Mammary epithelial cell (primary cell): ENCODE data around the gene NCMAP.
"Not testable (repeated sequence)": the region's sequence is repeated elsewhere in the genome, so short reads cannot be mapped to it uniquely, and the experiment has no call there.

Source experiments
- EZH2 ChIP-seq: IDR thresholded peaks from 2 replicates; pipeline ENCODE4 v1.6.1; 2012; ENCODE audit warnings: low read length, inconsistent platforms, borderline replicate concordance
- TF ChIP-seq, protein P1 (sequence below), 2 donors: IDR thresholded peaks in 1 of 2; conservative IDR thresholded peaks in 1 of 2; 2 replicates each; pipeline ENCODE4 v1.5.1; 2011 to 2012; ENCODE audit warnings: inconsistent platforms in 2 of 2, low read length in 2 of 2, mild to moderate bottlenecking in 2 of 2, control low read depth in 1 of 2, low read depth in 1 of 2; ENCODE audit not compliant: insufficient read depth in 1 of 2; ENCODE audit errors: extremely low read depth in 1 of 2

DNA sequence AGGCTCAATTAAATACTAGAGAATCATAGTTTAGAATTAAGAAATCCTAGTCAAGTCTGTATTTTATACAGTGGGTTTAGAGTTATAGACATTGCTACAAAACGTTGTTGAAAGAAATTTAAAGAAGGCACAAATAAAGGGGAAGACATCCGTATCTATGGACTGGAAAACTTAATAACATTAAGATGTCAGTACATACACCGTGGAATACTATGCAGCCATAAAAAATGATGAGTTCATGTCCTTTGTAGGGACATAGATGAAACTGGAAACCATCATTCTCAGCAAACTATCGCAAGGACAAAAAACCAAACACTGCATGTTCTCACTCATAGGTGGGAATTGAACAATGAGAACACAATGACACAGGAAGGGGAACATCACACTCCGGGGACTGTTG is 35.6 kb upstream of the NCMAP start:
- TF ChIP-seq, protein P1, sequence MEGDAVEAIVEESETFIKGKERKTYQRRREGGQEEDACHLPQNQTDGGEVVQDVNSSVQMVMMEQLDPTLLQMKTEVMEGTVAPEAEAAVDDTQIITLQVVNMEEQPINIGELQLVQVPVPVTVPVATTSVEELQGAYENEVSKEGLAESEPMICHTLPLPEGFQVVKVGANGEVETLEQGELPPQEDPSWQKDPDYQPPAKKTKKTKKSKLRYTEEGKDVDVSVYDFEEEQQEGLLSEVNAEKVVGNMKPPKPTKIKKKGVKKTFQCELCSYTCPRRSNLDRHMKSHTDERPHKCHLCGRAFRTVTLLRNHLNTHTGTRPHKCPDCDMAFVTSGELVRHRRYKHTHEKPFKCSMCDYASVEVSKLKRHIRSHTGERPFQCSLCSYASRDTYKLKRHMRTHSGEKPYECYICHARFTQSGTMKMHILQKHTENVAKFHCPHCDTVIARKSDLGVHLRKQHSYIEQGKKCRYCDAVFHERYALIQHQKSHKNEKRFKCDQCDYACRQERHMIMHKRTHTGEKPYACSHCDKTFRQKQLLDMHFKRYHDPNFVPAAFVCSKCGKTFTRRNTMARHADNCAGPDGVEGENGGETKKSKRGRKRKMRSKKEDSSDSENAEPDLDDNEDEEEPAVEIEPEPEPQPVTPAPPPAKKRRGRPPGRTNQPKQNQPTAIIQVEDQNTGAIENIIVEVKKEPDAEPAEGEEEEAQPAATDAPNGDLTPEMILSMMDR (conservative IDR thresholded peaks at IDR 0.05 in 1 of 2, IDR thresholded peaks at IDR 0.05 in 1 of 2; ENCODE audit: extremely low read depth in 1 of 2, insufficient read depth in 1 of 2, low read depth in 1 of 2, low read length in 2 of 2) = not testable (repeated sequence)
- TF ChIP-seq EZH2 = not testable (repeated sequence)
